H9 (cell line): Measurements from ENCODE around the gene KRT8. TPM values are rescaled to one million over a fixed set of nuclear protein-coding genes. Genes with fewer than 3 reads are reported as not detected.

Source experiments
- DNase-seq: peaks from one replicate; pipeline ENCODE4 v3.0.0-alpha.2; 2017
- H2AFZ ChIP-seq: one replicate; pipeline ENCODE4 v1.6.1; 2013; ENCODE audit warnings: mild to moderate bottlenecking, low read length, control low read depth, moderate library complexity
- H2AK5ac ChIP-seq: 2 replicates; pipeline ENCODE4 v1.6.1; 2013; ENCODE audit warnings: low read length, control low read depth, mixed read lengths; ENCODE audit not compliant: insufficient read length
- H2BK120ac ChIP-seq: one replicate; pipeline ENCODE4 v1.6.1; 2013; ENCODE audit warnings: low read depth, mild to moderate bottlenecking, low read length, control low read depth, inconsistent platforms; ENCODE audit not compliant: poor library complexity, severe bottlenecking
- H2BK12ac ChIP-seq: 2 replicates; pipeline ENCODE4 v1.6.1; 2013; ENCODE audit warnings: low read length, control low read depth, mixed read lengths, low read depth; ENCODE audit not compliant: insufficient read length
- H2BK15ac ChIP-seq: 2 replicates; pipeline ENCODE4 v1.6.1; 2013; ENCODE audit warnings: low read depth, low read length, control low read depth
- H2BK20ac ChIP-seq: one replicate; pipeline ENCODE4 v1.6.1; 2013; ENCODE audit warnings: low read depth, mild to moderate bottlenecking, low read length, control low read depth, inconsistent platforms; ENCODE audit not compliant: poor library complexity, severe bottlenecking
- H2BK5ac ChIP-seq: 2 replicates; pipeline ENCODE4 v1.6.1; 2013; ENCODE audit warnings: low read length, control low read depth, mixed read lengths; ENCODE audit not compliant: insufficient read length
- H3K14ac ChIP-seq: 2 replicates; pipeline ENCODE4 v1.6.1; 2013; ENCODE audit warnings: low read length, control low read depth; ENCODE audit not compliant: insufficient read depth
- H3K18ac ChIP-seq: 2 replicates; pipeline ENCODE4 v1.6.1; 2013; ENCODE audit warnings: low read depth, mild to moderate bottlenecking, mixed read lengths, low read length, control low read depth; ENCODE audit not compliant: insufficient read length
- H3K23ac ChIP-seq: 2 replicates; pipeline ENCODE4 v1.6.1; 2013; ENCODE audit warnings: low read length, control low read depth, mixed read lengths, low read depth; ENCODE audit not compliant: insufficient read length
- H3K23me2 ChIP-seq: 2 replicates; pipeline ENCODE4 v1.6.1; 2013; ENCODE audit warnings: low read depth, mild to moderate bottlenecking, mixed read lengths, low read length, control low read depth; ENCODE audit not compliant: insufficient read length, poor library complexity, severe bottlenecking
- H3K27ac ChIP-seq: 2 replicates; pipeline ENCODE4 v1.5.1; 2013; ENCODE audit warnings: low read length, control low read depth, mixed read lengths, low read depth; ENCODE audit not compliant: insufficient read length
- H3K27me3 ChIP-seq: 2 replicates; pipeline ENCODE4 v1.6.1; 2013; ENCODE audit warnings: low read length, control low read depth, inconsistent platforms; ENCODE audit not compliant: insufficient read depth
- H3K4ac ChIP-seq: 2 replicates; pipeline ENCODE4 v1.6.1; 2013; ENCODE audit warnings: low read depth, mild to moderate bottlenecking, control low read depth, inconsistent platforms, low read length, moderate library complexity
- H3K4me1 ChIP-seq: 2 replicates; pipeline ENCODE4 v1.6.1; 2013; ENCODE audit warnings: low read length, control low read depth, inconsistent platforms; ENCODE audit not compliant: insufficient read depth
- H3K4me2 ChIP-seq: 2 replicates; pipeline ENCODE4 v1.6.1; 2013; ENCODE audit warnings: low read length, control low read depth, mixed read lengths; ENCODE audit not compliant: insufficient read length, insufficient read depth
- H3K56ac ChIP-seq: 2 replicates; pipeline ENCODE4 v1.6.1; 2013; ENCODE audit warnings: low read depth, mild to moderate bottlenecking, mixed read lengths, low read length, control low read depth; ENCODE audit not compliant: insufficient read length
- H3K79me1 ChIP-seq: 2 replicates; pipeline ENCODE4 v1.6.1; 2013; ENCODE audit warnings: low read depth, mild to moderate bottlenecking, moderate library complexity, low read length, control low read depth, inconsistent platforms; ENCODE audit not compliant: insufficient read depth, poor library complexity, severe bottlenecking
- H3K79me2 ChIP-seq: 2 replicates; pipeline ENCODE4 v1.6.1; 2013; ENCODE audit warnings: low read length, control low read depth, inconsistent platforms; ENCODE audit not compliant: insufficient read depth
- H3K9ac ChIP-seq: 2 replicates; pipeline ENCODE4 v1.6.1; 2013; ENCODE audit warnings: low read length, control low read depth, mixed read lengths; ENCODE audit not compliant: insufficient read length; ENCODE audit errors: extremely low read depth
- H3K9me3 ChIP-seq: one replicate; pipeline ENCODE4 v1.6.1; 2013; ENCODE audit warnings: low read depth, low read length, inconsistent platforms; ENCODE audit not compliant: control insufficient read depth
- H3T11ph ChIP-seq: one replicate; pipeline ENCODE4 v1.6.1; 2013; ENCODE audit warnings: mild to moderate bottlenecking, low read length, control low read depth, inconsistent platforms
- H4K20me1 ChIP-seq: one replicate; pipeline ENCODE4 v1.6.1; 2013; ENCODE audit not compliant: control insufficient read depth, insufficient read length, insufficient read depth
- H4K5ac ChIP-seq: 2 replicates; pipeline ENCODE4 v1.6.1; 2013; ENCODE audit warnings: low read depth, mild to moderate bottlenecking, mixed read lengths, low read length, control low read depth; ENCODE audit not compliant: insufficient read length
- H4K8ac ChIP-seq: replicated peaks from 2 replicates; pipeline ENCODE4 v1.6.1; 2013; ENCODE audit warnings: low read length, control low read depth, mixed read lengths, low read depth; ENCODE audit not compliant: insufficient read length
- H4K91ac ChIP-seq: 2 replicates; pipeline ENCODE4 v1.6.1; 2013; ENCODE audit warnings: low read depth, mild to moderate bottlenecking, moderate library complexity, mixed read lengths, low read length, control low read depth; ENCODE audit not compliant: insufficient read length
- H3K27ac Mint-ChIP-seq, 3 experiments: 2 replicates in 2 of 3; 3 replicates in 1 of 3; pipeline ENCODE4 v1.8.0; 2020 to 2021; ENCODE audit warnings: mixed read lengths in 3 of 3, mild to moderate bottlenecking in 1 of 3, moderate library complexity in 1 of 3
- H3K27me3 Mint-ChIP-seq: 2 replicates; pipeline ENCODE4 v1.8.0; 2021; ENCODE audit warnings: low read depth, mild to moderate bottlenecking, moderate library complexity, mixed read lengths
- H3K36me3 Mint-ChIP-seq, 3 experiments: 2 replicates in 2 of 3; 3 replicates in 1 of 3; pipeline ENCODE4 v1.8.0; 2020 to 2021; ENCODE audit warnings: low read depth in 3 of 3, mixed read lengths in 3 of 3; ENCODE audit not compliant: insufficient read depth in 1 of 3
- H3K4me1 Mint-ChIP-seq, 2 experiments: 2 replicates each; pipeline ENCODE4 v1.8.0; 2020; ENCODE audit warnings: mixed read lengths in 2 of 2
- H3K4me3 Mint-ChIP-seq, 2 experiments: 2 replicates in 1 of 2; 3 replicates in 1 of 2; pipeline ENCODE4 v1.8.0; 2020 to 2021; ENCODE audit warnings: mild to moderate bottlenecking in 2 of 2, mixed read lengths in 2 of 2, moderate library complexity in 1 of 2
- H3K9me3 Mint-ChIP-seq, 2 experiments: 2 replicates in 1 of 2; 3 replicates in 1 of 2; pipeline ENCODE4 v1.8.0; 2020; ENCODE audit warnings: mild to moderate bottlenecking in 2 of 2, mixed read lengths in 2 of 2, moderate library complexity in 1 of 2
- WGBS: extraction: QIAGEN DNeasy Blood & Tissue Kit; methylation state at CpG from one replicate; pipeline ENCODE4 v1.1.7; 2013; ENCODE audit warnings: missing lambda C conversion rate, low lambda C conversion rate, mixed read lengths; ENCODE audit not compliant: insufficient read length; ENCODE audit errors: extremely low coverage; 5-methylcytosine and 5-hydroxymethylcytosine counted together
- total RNA-seq: library from RNA; stranded (reverse); gene quantifications from 2 replicates; pipeline ENCODE4 v1.2.1, GENCODE V29; 2021
- TF ChIP-seq, protein P1 (sequence below): fragments of 200-600 bp; sonication (generic); conservative IDR thresholded peaks from 3 replicates; pipeline ENCODE4 v1.8.0; 2021; ENCODE audit warnings: antibody characterized with exemption, mild to moderate bottlenecking

Gene KRT8
- total RNA-seq, 1 experiment from 2014 or later, result 244 TPM

DNA sequence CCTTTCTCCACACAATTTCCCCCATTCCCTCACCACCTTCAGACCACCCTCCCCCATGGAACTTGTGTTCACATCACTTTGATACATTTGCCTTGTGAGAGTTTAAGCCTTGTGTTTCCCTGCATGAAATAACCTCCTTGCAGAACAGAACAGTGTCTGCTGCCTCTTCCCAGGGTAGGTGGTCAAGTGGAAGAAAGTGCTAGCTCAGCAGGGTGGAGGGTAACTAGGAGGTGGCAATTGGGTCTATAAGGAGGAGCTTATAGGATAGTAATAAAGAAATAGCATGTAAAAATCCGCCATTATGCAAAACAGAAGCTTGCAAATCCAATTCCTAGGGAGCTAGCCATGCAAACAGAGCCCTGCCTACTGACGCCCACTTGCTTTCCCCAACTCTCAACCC, 13.9 kb upstream of the KRT8 start:
- H2AK5ac ChIP-seq, result no peak overlapping the region
- Mint-ChIP-seq H3K4me3 (no peak overlapping the region), H3K27me3 (peaks cover 9% of the 10 kb centered on the region), H3K9me3 (no peaks in the 10 kb centered on the region), H3K36me3 (no peaks in the 10 kb centered on the region), H3K4me1 (peaks cover 8 to 17% of the 10 kb centered on the region in 2 experiments), H3K27ac (no peak overlapping the region)
- no peak overlapping the region for H2BK5ac ChIP-seq
- no CpG with 5 or more reads among the region's 2 CpGs for WGBS
- H4K5ac ChIP-seq, result no peak overlapping the region
- H3K4ac ChIP-seq, result no peak overlapping the region
- H4K8ac ChIP-seq, result no peak overlapping the region
- H4K20me1 ChIP-seq, result no peaks in the 10 kb centered on the region
- no peak overlapping the region for H3K18ac ChIP-seq
- TF ChIP-seq, protein P1, sequence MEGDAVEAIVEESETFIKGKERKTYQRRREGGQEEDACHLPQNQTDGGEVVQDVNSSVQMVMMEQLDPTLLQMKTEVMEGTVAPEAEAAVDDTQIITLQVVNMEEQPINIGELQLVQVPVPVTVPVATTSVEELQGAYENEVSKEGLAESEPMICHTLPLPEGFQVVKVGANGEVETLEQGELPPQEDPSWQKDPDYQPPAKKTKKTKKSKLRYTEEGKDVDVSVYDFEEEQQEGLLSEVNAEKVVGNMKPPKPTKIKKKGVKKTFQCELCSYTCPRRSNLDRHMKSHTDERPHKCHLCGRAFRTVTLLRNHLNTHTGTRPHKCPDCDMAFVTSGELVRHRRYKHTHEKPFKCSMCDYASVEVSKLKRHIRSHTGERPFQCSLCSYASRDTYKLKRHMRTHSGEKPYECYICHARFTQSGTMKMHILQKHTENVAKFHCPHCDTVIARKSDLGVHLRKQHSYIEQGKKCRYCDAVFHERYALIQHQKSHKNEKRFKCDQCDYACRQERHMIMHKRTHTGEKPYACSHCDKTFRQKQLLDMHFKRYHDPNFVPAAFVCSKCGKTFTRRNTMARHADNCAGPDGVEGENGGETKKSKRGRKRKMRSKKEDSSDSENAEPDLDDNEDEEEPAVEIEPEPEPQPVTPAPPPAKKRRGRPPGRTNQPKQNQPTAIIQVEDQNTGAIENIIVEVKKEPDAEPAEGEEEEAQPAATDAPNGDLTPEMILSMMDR, result no peak
- no peak overlapping the region for H2BK15ac ChIP-seq
- no peak overlapping the region for H3T11ph ChIP-seq
- H4K91ac ChIP-seq, result no peak overlapping the region
- H3K9me3 ChIP-seq, result no peaks in the 10 kb centered on the region
- no peak overlapping the region for H3K27ac ChIP-seq
- no peak overlapping the region for H3K23ac ChIP-seq
- H2BK12ac ChIP-seq, result no peak overlapping the region
- no peaks in the 10 kb centered on the region for H3K79me1 ChIP-seq
- H3K4me1 ChIP-seq, result no peaks in the 10 kb centered on the region
- no peak overlapping the region for H2BK20ac ChIP-seq
- H3K9ac ChIP-seq, result no peak overlapping the region
- no peak overlapping the region for H3K56ac ChIP-seq
- H3K79me2 ChIP-seq, result no peaks in the 10 kb centered on the region
- DNase-seq, result no peak
- no peak overlapping the region for H3K4me2 ChIP-seq
- no peak overlapping the region for H2AFZ ChIP-seq
- H3K23me2 ChIP-seq, result no peaks in the 10 kb centered on the region
- no peak overlapping the region for H3K14ac ChIP-seq
- H3K27me3 ChIP-seq, result no peaks in the 10 kb centered on the region
- H2BK120ac ChIP-seq, result no peak overlapping the region
